Neural progenitor cell (in vitro differentiated cells): ENCODE data around the gene DNAI7. TPM values are rescaled to one million over a fixed set of nuclear protein-coding genes. Genes with fewer than 3 reads are reported as not detected.

Experiments used
- DNase-seq: peaks from one replicate; pipeline ENCODE4 v3.0.0-alpha.2; 2016; ENCODE audit warnings: low spot score
- H2AFZ ChIP-seq: fragments of 200-600 bp; sonication (generic); replicated peaks from 2 replicates; pipeline ENCODE4 v1.6.1; 2016; ENCODE audit warnings: antibody characterized with exemption
- H3F3A ChIP-seq: fragments of 200-600 bp; sonication (generic); 2 replicates; pipeline ENCODE4 v1.6.1; 2016; ENCODE audit warnings: antibody characterized with exemption, low read depth
- H3K27ac ChIP-seq: fragments of 200-600 bp; sonication (generic); 2 replicates; pipeline ENCODE4 v1.5.1; 2016; ENCODE audit warnings: mild to moderate bottlenecking
- H3K27me3 ChIP-seq: fragments of 200-600 bp; sonication (generic); 2 replicates; pipeline ENCODE4 v1.6.1; 2016; ENCODE audit warnings: mild to moderate bottlenecking, moderate library complexity
- H3K36me3 ChIP-seq: fragments of 200-600 bp; sonication (generic); 2 replicates; pipeline ENCODE4 v1.5.1; 2016
- H3K4me1 ChIP-seq: fragments of 200-600 bp; sonication (generic); 2 replicates; pipeline ENCODE4 v1.6.1; 2016; ENCODE audit warnings: mixed run types
- H3K4me2 ChIP-seq: fragments of 200-600 bp; sonication (generic); 2 replicates; pipeline ENCODE4 v1.6.1; 2016
- H3K4me3 ChIP-seq: fragments of 200-600 bp; sonication (generic); 2 replicates; pipeline ENCODE4 v1.5.1; 2016
- H3K79me2 ChIP-seq: fragments of 200-600 bp; sonication (generic); 2 replicates; pipeline ENCODE4 v1.6.1; 2016; ENCODE audit warnings: low read depth
- H3K9ac ChIP-seq: fragments of 200-600 bp; sonication (generic); 2 replicates; pipeline ENCODE4 v1.6.1; 2016
- H3K9me3 ChIP-seq: fragments of 200-600 bp; sonication (generic); 2 replicates; pipeline ENCODE4 v1.5.1; 2016; ENCODE audit warnings: low read depth
- H4K20me1 ChIP-seq: fragments of 200-600 bp; sonication (generic); 2 replicates; pipeline ENCODE4 v1.6.1; 2016; ENCODE audit warnings: low read depth
- H3K27ac Mint-ChIP-seq: 3 replicates; pipeline ENCODE4 v1.8.0; 2021; ENCODE audit warnings: mixed read lengths
- H3K27me3 Mint-ChIP-seq: 2 replicates; pipeline ENCODE4 v1.8.0; 2022; ENCODE audit warnings: low read depth, mild to moderate bottlenecking, inconsistent platforms, moderate library complexity, mixed read lengths; ENCODE audit not compliant: insufficient read depth
- H3K36me3 Mint-ChIP-seq: 3 replicates; pipeline ENCODE4 v1.8.0; 2021; ENCODE audit warnings: mixed read lengths
- H3K4me1 Mint-ChIP-seq: 3 replicates; pipeline ENCODE4 v1.8.0; 2021; ENCODE audit warnings: mixed read lengths
- H3K4me3 Mint-ChIP-seq: 3 replicates; pipeline ENCODE4 v1.8.0; 2021; ENCODE audit warnings: mild to moderate bottlenecking, moderate library complexity, mixed read lengths
- H3K9me3 Mint-ChIP-seq: 3 replicates; pipeline ENCODE4 v1.8.0; 2020; ENCODE audit warnings: mixed read lengths
- EZH2 ChIP-seq: fragments of 200-600 bp; sonication (generic); IDR thresholded peaks from 2 replicates; pipeline ENCODE4 v1.6.1; 2017; ENCODE audit warnings: antibody characterized with exemption, mild to moderate bottlenecking, moderate library complexity
- EZH2phosphoT487 ChIP-seq: fragments of 200-600 bp; sonication (generic); IDR thresholded peaks from 2 replicates; pipeline ENCODE4 v1.6.1; 2017; ENCODE audit warnings: antibody characterized with exemption
- total RNA-seq: library from RNA; depleted of rRNA; stranded (reverse); fragments of >200 nt; gene quantifications from 2 replicates; pipeline ENCODE4 v1.2.3, GENCODE V29; 2015; ENCODE audit warnings: low replicate concordance
- TF ChIP-seq, protein P1 (sequence below): fragments of 200-600 bp; sonication (generic); IDR thresholded peaks from 2 replicates; pipeline ENCODE4 v1.5.1; 2017; ENCODE audit warnings: antibody characterized with exemption, mild to moderate bottlenecking

Gene DNAI7, protein sequence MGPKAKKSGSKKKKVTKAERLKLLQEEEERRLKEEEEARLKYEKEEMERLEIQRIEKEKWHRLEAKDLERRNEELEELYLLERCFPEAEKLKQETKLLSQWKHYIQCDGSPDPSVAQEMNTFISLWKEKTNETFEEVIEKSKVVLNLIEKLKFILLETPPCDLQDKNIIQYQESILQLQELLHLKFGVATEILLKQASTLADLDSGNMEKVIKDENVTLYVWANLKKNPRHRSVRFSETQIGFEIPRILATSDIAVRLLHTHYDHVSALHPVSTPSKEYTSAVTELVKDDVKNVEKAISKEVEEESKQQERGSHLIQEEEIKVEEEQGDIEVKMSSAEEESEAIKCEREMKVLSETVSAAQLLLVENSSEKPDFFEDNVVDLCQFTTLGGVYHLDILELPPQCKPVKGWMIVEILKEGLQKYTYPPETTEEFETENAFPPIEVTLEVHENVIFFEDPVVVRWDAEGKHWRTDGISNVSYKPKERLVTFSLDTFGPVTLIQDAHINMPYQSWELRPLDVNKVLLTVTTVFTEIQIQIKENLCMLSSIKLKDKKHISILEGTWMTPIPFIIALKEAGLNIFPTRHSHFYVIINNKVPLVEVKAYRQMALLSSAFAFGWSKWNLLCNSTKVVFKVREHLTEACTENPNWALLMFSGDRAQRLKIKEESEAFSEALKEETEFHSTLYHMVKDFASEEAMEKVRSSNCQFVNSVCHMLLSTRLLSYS
- 0.68 and 1.1 TPM in 2 replicates for total RNA-seq

DNA sequence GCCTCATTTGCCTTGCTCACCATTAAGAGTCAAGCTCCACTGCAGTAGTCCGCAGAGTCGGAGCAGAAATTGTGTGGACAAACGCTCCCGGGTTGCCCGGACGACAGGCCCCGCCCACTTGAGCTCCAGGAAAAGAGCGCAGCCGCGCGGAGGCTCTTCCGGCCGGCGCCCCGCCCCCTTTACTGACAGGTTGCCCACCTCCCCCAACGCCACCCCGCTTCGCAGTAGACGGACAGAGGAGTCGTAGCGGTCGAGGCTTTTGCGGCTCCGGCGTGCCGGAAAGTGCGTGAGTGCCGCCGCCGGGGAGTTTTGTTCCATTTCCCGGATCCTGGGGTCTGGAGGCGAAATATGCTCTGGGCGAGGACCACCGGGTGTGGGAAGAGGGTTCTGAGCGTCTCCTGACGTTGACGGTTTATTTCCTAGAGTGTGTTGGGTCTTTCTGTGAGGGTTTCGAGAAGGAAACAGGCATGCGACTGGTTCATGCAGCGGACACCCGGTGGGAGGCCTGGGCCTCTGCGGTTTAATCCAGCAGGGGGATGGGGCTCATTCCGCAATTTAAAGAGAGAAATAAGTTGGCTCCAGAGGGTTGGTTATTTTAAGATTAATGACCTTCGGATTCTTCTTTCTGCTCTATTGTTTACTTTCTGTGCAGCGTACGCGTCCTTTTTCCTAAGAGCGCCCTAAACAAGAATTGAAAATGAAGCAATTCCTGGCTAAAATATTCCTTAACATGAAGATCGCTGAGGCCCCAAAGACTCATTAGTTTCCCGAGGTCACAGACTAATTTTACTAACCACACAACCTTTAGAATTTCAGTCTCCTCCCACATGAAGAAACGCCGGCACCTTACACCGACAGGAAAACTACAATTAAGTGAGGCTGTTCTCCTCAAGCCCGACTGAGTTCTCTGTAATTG is at the start of gene DNAI7, which contains the start of gene ETFRF1:
Gene DNAI7, minus strand, starts transcription at position 105 of the 916 bp plus-strand sequence. Its CDS starts 82 bp downstream, at position 23.
Gene ETFRF1, plus strand, starts transcription at position 182 of the 916 bp plus-strand sequence. CDS start 8,720 bp downstream, outside the sequence.
- Mint-ChIP-seq H3K4me3 (peak within 1 kb of the TSS; percentile 96), H3K36me3 (no peaks in the 10 kb centered on the region), H3K27me3 (peaks cover 10% of the 10 kb centered on the region), H3K27ac (peak within 1 kb of the TSS; percentile 94), H3K9me3 (no peaks in the 10 kb centered on the region), H3K4me1 (peaks cover 19% of the 10 kb centered on the region)
- H3K4me1 ChIP-seq, result peaks cover 10% of the 10 kb centered on the region
- peak within 1 kb of the TSS; percentile 62 for H3K9ac ChIP-seq
- peaks cover 15% of the 10 kb centered on the region for H3K79me2 ChIP-seq
- H3K4me2 ChIP-seq, result peak within 1 kb of the TSS; percentile 82
- H4K20me1 ChIP-seq, result no peaks in the 10 kb centered on the region
- peak; percentile 100 for DNase-seq
- peaks cover 10% of the 10 kb centered on the region for H3F3A ChIP-seq
- H2AFZ ChIP-seq, result peak within 1 kb of the TSS; percentile 92
- H3K27ac ChIP-seq, result peak within 1 kb of the TSS; percentile 63
- no peaks in the 10 kb centered on the region for H3K36me3 ChIP-seq
- peak within 1 kb of the TSS; percentile 71 for H3K4me3 ChIP-seq
- no peaks in the 10 kb centered on the region for H3K27me3 ChIP-seq
- TF ChIP-seq EZH2phosphoT487 (no peak), EZH2 (no peak)
- TF ChIP-seq, protein P1, sequence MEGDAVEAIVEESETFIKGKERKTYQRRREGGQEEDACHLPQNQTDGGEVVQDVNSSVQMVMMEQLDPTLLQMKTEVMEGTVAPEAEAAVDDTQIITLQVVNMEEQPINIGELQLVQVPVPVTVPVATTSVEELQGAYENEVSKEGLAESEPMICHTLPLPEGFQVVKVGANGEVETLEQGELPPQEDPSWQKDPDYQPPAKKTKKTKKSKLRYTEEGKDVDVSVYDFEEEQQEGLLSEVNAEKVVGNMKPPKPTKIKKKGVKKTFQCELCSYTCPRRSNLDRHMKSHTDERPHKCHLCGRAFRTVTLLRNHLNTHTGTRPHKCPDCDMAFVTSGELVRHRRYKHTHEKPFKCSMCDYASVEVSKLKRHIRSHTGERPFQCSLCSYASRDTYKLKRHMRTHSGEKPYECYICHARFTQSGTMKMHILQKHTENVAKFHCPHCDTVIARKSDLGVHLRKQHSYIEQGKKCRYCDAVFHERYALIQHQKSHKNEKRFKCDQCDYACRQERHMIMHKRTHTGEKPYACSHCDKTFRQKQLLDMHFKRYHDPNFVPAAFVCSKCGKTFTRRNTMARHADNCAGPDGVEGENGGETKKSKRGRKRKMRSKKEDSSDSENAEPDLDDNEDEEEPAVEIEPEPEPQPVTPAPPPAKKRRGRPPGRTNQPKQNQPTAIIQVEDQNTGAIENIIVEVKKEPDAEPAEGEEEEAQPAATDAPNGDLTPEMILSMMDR, result no peak
- H3K9me3 ChIP-seq, result no peaks in the 10 kb centered on the region

DNA sequence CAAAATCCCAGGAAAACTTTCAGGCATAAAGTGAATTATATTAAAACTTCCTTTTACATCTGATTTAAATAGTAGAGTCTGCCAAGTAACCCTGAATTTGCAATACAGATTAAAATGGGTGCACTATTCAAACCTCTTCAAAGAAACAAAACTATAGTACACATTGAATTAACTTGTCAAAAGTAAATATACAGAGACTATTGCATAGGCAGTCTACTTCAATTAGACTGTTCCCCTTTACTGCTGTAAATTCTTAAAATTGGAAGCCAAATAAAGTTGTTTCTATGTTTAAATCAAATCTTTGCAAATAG is 48.7 kb upstream of the DNAI7 start:
- Histone ChIP-seq H3K79me2 (peaks cover 83% of the 10 kb centered on the region), H3K9ac (no peak overlapping the region), H3K4me2 (no peak overlapping the region), H2AFZ (no peak overlapping the region), H4K20me1 (peaks cover 55% of the 10 kb centered on the region), H3K4me3 (no peak overlapping the region), H3K9me3 (no peaks in the 10 kb centered on the region), H3K4me1 (no peaks in the 10 kb centered on the region), H3F3A (peaks cover 3% of the 10 kb centered on the region), H3K27ac (no peak overlapping the region), H3K27me3 (no peaks in the 10 kb centered on the region), H3K36me3 (peaks cover 7% of the 10 kb centered on the region)
- Mint-ChIP-seq H3K27me3 (no peaks in the 10 kb centered on the region), H3K9me3 (peaks cover 2% of the 10 kb centered on the region), H3K4me1 (peaks cover 3% of the 10 kb centered on the region), H3K27ac (no peak overlapping the region), H3K36me3 (peaks cover 19% of the 10 kb centered on the region), H3K4me3 (no peak overlapping the region)
- no peak for TF ChIP-seq EZH2phosphoT487
- TF ChIP-seq EZH2, result no peak
- TF ChIP-seq, protein P1, result no peak
- no peak for DNase-seq

DNA sequence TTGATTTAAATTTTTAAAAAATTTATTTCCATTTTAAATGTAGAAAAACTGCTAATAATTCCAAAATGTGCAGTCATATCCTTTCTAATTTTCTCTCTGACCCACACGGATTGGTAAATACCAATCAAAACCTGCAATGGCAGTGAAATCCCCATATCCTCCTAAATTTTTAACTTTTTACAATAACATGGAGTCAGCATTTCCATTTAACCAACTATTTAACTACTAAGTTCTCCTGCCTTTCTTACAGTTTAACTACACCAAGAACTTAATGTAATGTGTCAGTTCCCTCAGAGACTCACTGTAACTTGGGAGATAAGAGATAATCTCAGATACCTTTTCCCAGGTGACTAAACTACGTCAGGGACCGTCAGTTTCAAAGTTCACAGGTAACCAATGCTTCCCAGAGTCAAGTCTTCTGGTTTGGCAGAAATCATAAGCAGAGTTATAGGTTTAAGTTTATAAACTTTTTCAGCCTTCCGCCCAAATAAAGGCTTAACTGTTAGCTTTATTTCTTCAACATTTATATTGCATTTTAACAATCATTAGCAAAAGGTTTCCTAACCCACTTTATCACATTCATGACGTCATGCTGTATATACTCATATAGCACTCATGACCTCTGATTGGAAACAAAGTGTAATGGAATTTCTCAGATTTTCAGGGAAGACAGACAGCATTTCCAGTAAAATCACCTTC is 48.2 kb upstream of the DNAI7 start:
- Histone ChIP-seq H3K9ac (no peak overlapping the region), H3K4me1 (no peaks in the 10 kb centered on the region), H3F3A (peaks cover 3% of the 10 kb centered on the region), H3K79me2 (peaks cover 81% of the 10 kb centered on the region), H3K4me2 (no peak overlapping the region), H2AFZ (no peak overlapping the region), H4K20me1 (peaks cover 52% of the 10 kb centered on the region), H3K4me3 (no peak overlapping the region), H3K9me3 (no peaks in the 10 kb centered on the region), H3K27ac (no peak overlapping the region), H3K27me3 (no peaks in the 10 kb centered on the region), H3K36me3 (peaks cover 7% of the 10 kb centered on the region)
- Mint-ChIP-seq H3K27ac (no peak overlapping the region), H3K36me3 (peaks cover 19% of the 10 kb centered on the region), H3K27me3 (no peaks in the 10 kb centered on the region), H3K9me3 (peaks cover 2% of the 10 kb centered on the region), H3K4me1 (peaks cover 3% of the 10 kb centered on the region), H3K4me3 (no peak overlapping the region)
- TF ChIP-seq, protein P1, result no peak
- TF ChIP-seq EZH2 (no peak), EZH2phosphoT487 (no peak)
- DNase-seq, result no peak
